ENCODE results near the gene COMMD3. TPM values are rescaled to one million over a fixed set of nuclear protein-coding genes. Genes with fewer than 3 reads are reported as not detected.

Gene COMMD3
- total and polyA plus RNA-seq, 2 of the 4 experiments (the other 2 are of a cell fraction) = 30.8 to 44.8 TPM

DNA sequence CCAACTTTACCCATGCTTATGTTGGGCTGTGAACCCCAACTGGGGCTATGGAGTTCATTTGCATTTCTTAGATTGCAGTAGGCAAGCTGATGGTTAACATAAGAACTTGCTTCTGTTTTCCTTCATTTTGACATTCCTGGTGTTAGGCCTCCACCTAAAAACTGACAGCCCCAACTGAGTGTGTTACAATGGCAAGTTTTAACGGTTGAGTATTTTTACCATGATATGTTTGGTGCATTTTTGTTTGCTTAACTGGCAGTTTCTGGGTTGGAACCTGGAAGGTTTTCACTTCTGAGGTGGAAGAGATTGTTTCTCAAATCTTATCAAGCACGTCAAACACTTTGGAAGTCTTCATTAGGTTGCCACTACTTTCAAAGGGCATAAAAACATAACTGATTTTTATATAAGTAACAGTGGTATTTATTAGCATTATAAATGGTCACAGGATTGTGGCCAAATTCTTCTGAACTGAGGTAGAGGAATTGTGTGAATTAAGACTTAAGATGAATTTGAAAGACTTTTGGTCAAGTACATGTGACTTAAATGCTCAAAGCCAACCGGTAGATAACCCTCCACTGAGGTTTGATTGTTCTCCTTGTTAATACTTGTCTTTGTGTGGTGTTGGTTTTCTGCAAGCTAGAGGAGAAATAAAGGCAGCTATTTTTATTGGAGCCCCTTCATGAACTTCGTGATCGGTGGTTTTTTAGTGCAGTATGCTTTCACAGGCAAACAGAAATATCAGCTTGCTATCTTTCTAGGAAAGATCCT, 7.5 kb downstream of the COMMD3 start (continued):
- no peak for TF ChIP-seq SMC3 (IDR thresholded peaks at IDR 0.05; ENCODE audit: low read depth, low read length)

DNA sequence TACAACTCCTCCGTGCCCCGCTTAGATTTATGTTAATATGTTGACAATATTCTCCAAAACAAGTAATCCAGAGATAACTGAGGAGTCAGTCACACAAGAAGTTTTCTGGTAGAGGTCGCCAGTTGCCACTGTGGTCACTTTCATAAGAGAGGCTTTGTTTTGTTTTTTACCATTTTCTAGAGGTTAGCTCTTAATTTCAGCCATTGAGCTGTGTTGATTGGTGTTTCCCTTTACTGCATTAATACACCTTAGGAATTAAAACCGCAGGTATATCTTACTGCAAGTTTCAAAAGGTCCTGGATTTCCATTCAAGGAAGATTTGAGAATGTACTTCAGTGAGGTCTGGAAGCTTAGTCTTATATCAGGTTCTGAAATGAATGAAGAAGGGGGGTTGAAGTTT, 8.2 kb downstream of the COMMD3 start:
- ATAC-seq (ENCODE audit: low read depth) (no peak), DNase-seq (no peak)
- Histone ChIP-seq H3K9ac (ENCODE audit: low read depth, low read length) (no peak overlapping the region), H3K23ac (ENCODE audit: low read depth, low read length) (no peak overlapping the region), H3K14ac (replicated peaks; ENCODE audit: low read depth, low read length) (no peak overlapping the region), H3K27ac (ENCODE audit: insufficient read depth, low read length) (no peak overlapping the region), H3K4me1 (ENCODE audit: control insufficient read depth, insufficient read depth, low read length) (no peaks in the 10 kb centered on the region; the same call in 1 of the 2 replicates), H2AK9ac (replicated peaks; ENCODE audit: low read depth, low read length, poor library complexity) (no peak overlapping the region), H3K9me3 (ENCODE audit: control insufficient read depth, insufficient read depth, low read length) (0 out of 2 replicates have a peak, but pooled peaks cover 3% of the 10 kb centered on the region), H3K4me3 (ENCODE audit: insufficient read depth, low read depth, low read length) (no peak overlapping the region), H3K79me1 (ENCODE audit: low read depth in 1 of 2, low read length in 2 of 2) (peaks cover 27 to 31% of the 10 kb centered on the region in 2 experiments), H4K5ac (ENCODE audit: low read depth, low read length) (no peak overlapping the region), H3K56ac (ENCODE audit: extremely low read depth, insufficient read depth, low read length) (no peak overlapping the region), H4K20me1 (ENCODE audit: insufficient read depth, low read length) (peaks cover 13% of the 10 kb centered on the region; the same call in 1 of the 2 replicates), H3K27me3 (ENCODE audit: control insufficient read depth, insufficient read depth, low read length) (peaks cover 21% of the 10 kb centered on the region), H3K4ac (ENCODE audit: low read depth, low read length) (no peak overlapping the region), H3K4me2 (ENCODE audit: low read depth, low read length) (peak overlapping the region; percentile 74; the same call in 1 of the 2 replicates), H2BK20ac (ENCODE audit: low read depth, low read length) (no peak overlapping the region), H2AK5ac (ENCODE audit: low read depth, low read length) (no peak overlapping the region), H2AFZ (replicated peaks; ENCODE audit: low read length, poor library complexity) (no peak overlapping the region), H3K18ac (ENCODE audit: low read depth, low read length) (no peak overlapping the region), H2BK120ac (ENCODE audit: low read depth, low read length) (no peak overlapping the region), H3K9me1 (ENCODE audit: insufficient read depth, low read length) (peaks cover 2% of the 10 kb centered on the region; the same call in 1 of the 2 replicates), H2BK5ac (ENCODE audit: low read depth, low read length, poor library complexity, severe bottlenecking) (no peak overlapping the region), H3K36me3 (ENCODE audit: control insufficient read depth, insufficient read depth, low read length) (peaks cover 5% of the 10 kb centered on the region), H4K8ac (ENCODE audit: low read depth in 2 of 2, low read length in 2 of 2) (no peak overlapping the region), H2BK15ac (ENCODE audit: low read depth, low read length) (no peak overlapping the region), H4K91ac (ENCODE audit: insufficient read depth, low read depth, low read length) (no peak overlapping the region)
- intact Hi-C loops (cut with micrococcal nuclease) = loop anchor here (10.0 kb wide), 1 partner anchor 230 kb away; no protein-coding TSS in a partner anchor
- WGBS, 2 experiments (ENCODE audit: extremely low coverage in 2 of 2, insufficient read length in 1 of 2) = no CpG with 5 or more reads among the region's 4 CpGs
- POLR2A ChIA-PET (ENCODE audit: unreplicated experiment) = interaction anchor here (0.6 kb wide), 1 partner anchor 9 kb away, joined by 3 read pairs; no protein-coding TSS in a partner anchor
- in situ Hi-C loops (cut with MboI; ENCODE audit: low sequenced_read_pairs) = loop anchor here (10.0 to 25.0 kb wide), 2 partner anchors 500 to 812 kb away; no protein-coding TSS in a partner anchor
- BruUV-seq (replicated peaks) = no TSS peak
- CTCF ChIA-PET = no interaction called here
- dilution Hi-C loops (cut with HindIII; ENCODE audit: low sequenced_read_pairs, unreplicated experiment) = no loop called here
- TF ChIP-seq RFX5 (IDR thresholded peaks at IDR 0.05; ENCODE audit: low read depth, low read length) (no peak), MAZ (IDR thresholded peaks at IDR 0.05; ENCODE audit: borderline replicate concordance, low read depth, low read length) (no peak), CHD1 (IDR thresholded peaks at IDR 0.05; ENCODE audit: low read depth, low read length) (no peak), NFE2L2 (IDR thresholded peaks at IDR 0.05; ENCODE audit: low read depth, low read length) (no peak), SMC3 (IDR thresholded peaks at IDR 0.05; ENCODE audit: low read depth, low read length) (no peak), POLR2A (IDR thresholded peaks at IDR 0.05; ENCODE audit: low read depth, low read length) (no peak), RCOR1 (IDR thresholded peaks at IDR 0.05; ENCODE audit: insufficient replicate concordance, low read length) (no peak), CEBPB (IDR thresholded peaks at IDR 0.05; ENCODE audit: low read depth, low read length) (no peak), BHLHE40 (IDR thresholded peaks at IDR 0.05; ENCODE audit: low read depth, low read length) (no peak), MAFK (IDR thresholded peaks at IDR 0.05; ENCODE audit: low read depth, low read length) (no peak), FOS (IDR thresholded peaks at IDR 0.05; ENCODE audit: low read depth, low read length) (no peak), RAD21 (IDR thresholded peaks at IDR 0.05; ENCODE audit: low read length) (no peak)
- TF ChIP-seq, protein P1, sequence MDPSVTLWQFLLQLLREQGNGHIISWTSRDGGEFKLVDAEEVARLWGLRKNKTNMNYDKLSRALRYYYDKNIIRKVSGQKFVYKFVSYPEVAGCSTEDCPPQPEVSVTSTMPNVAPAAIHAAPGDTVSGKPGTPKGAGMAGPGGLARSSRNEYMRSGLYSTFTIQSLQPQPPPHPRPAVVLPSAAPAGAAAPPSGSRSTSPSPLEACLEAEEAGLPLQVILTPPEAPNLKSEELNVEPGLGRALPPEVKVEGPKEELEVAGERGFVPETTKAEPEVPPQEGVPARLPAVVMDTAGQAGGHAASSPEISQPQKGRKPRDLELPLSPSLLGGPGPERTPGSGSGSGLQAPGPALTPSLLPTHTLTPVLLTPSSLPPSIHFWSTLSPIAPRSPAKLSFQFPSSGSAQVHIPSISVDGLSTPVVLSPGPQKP (IDR thresholded peaks at IDR 0.05; ENCODE audit: borderline replicate concordance, low read depth, low read length) = no peak
- TF ChIP-seq, protein P2, sequence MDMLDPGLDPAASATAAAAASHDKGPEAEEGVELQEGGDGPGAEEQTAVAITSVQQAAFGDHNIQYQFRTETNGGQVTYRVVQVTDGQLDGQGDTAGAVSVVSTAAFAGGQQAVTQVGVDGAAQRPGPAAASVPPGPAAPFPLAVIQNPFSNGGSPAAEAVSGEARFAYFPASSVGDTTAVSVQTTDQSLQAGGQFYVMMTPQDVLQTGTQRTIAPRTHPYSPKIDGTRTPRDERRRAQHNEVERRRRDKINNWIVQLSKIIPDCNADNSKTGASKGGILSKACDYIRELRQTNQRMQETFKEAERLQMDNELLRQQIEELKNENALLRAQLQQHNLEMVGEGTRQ (IDR thresholded peaks at IDR 0.05; ENCODE audit: low read depth, low read length) = no peak
